Fibroblast of mammary gland (primary cell): ENCODE data around the gene ACKR2.

ENCODE experiments used
- DNase-seq: peaks from one replicate; pipeline ENCODE4 v3.0.0-alpha.2; 2010; ENCODE audit warnings: low read depth
- H3K4me3 ChIP-seq: 2 replicates; pipeline ENCODE4 v1.5.1; 2011; ENCODE audit warnings: low read depth, mild to moderate bottlenecking, low read length, moderate library complexity; ENCODE audit not compliant: control insufficient read depth
- TF ChIP-seq, protein P1 (sequence below): conservative IDR thresholded peaks from 2 replicates; pipeline ENCODE4 v1.5.1; 2011; ENCODE audit warnings: low read depth, low read length, inconsistent platforms; ENCODE audit not compliant: control insufficient read depth, insufficient read depth

ACKR2 gene

GRCh38 chr3:42905740-42906069 lies 96.5 kb downstream of the ACKR2 start:
- TF ChIP-seq, protein P1, sequence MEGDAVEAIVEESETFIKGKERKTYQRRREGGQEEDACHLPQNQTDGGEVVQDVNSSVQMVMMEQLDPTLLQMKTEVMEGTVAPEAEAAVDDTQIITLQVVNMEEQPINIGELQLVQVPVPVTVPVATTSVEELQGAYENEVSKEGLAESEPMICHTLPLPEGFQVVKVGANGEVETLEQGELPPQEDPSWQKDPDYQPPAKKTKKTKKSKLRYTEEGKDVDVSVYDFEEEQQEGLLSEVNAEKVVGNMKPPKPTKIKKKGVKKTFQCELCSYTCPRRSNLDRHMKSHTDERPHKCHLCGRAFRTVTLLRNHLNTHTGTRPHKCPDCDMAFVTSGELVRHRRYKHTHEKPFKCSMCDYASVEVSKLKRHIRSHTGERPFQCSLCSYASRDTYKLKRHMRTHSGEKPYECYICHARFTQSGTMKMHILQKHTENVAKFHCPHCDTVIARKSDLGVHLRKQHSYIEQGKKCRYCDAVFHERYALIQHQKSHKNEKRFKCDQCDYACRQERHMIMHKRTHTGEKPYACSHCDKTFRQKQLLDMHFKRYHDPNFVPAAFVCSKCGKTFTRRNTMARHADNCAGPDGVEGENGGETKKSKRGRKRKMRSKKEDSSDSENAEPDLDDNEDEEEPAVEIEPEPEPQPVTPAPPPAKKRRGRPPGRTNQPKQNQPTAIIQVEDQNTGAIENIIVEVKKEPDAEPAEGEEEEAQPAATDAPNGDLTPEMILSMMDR = no peak
- peak overlapping the region; percentile 40 for H3K4me3 ChIP-seq
- no peak for DNase-seq

GRCh38 chr3:42906070-42906847 lies 97.0 kb downstream of the ACKR2 start, which contains the start of gene ZNF662:
Gene ZNF662, plus strand, starts transcription at chr3:42906142. Its CDS starts 1,973 bp downstream, at chr3:42908115.
- DNase-seq = peak; percentile 26
- TF ChIP-seq, protein P1 = no peak
- H3K4me3 ChIP-seq = peak within 1 kb of the TSS; percentile 40

- H3K4me3 ChIP-seq = peak overlapping the region; percentile 40
- no peak for DNase-seq
- TF ChIP-seq, protein P1 = no peak
These were observed 97.6 kb downstream of the ACKR2 start for GRCh38 chr3:42906848-42907183.

GRCh38 chr3:42908675-42909074 lies 99.4 kb downstream of the ACKR2 start:
- H3K4me3 ChIP-seq = no peak overlapping the region
- DNase-seq = no peak
- TF ChIP-seq, protein P1 = no peak

DNA sequence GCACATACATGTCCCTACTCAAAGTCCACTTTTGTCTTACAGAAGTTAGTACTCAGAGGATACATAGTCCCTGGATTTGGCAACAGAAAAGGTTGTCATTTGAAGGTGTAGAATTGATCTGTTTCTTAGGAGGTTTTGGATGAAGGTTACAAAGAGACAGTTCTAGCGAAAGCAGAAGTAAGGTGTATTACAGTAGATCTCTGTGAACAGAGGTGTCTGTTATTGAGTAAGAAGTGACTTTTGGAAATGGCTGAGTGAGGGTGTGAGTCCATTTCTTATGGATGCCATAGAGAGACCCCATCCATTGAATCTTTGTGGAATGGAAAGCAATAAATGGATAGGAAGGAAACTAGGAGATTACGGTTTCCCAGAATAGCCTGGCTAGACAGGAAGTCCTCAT lies 102.3 kb downstream of the ACKR2 start:
- no peak overlapping the region for H3K4me3 ChIP-seq
- DNase-seq = no peak
- TF ChIP-seq, protein P1 = no peak

DNA sequence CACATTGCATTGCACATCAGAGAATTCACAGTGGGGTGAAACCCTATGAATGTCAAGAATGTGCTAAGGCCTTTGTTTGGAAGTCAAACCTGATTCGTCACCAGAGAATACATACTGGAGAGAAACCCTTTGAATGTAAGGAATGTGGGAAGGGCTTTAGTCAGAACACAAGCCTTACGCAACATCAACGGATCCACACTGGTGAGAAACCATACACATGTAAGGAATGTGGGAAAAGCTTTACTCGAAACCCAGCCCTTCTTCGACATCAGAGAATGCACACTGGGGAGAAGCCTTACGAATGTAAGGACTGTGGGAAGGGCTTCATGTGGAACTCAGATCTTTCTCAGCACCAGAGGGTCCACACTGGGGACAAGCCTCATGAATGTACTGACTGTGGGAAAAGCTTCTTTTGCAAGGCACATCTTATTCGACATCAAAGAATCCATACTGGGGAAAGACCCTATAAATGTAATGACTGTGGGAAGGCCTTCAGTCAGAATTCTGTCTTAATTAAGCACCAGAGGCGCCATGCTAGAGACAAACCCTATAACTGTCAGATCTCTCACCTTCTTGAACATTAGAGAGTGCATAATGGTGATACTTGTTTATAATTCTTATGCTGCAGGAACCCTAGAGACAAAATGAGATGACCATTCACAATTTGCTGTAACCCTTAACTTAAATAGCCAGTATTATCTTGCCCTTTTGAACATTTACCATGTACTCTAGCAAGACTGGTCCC lies 105.7 kb downstream of the ACKR2 start:
- TF ChIP-seq, protein P1 = no peak
- H3K4me3 ChIP-seq = no peak overlapping the region
- DNase-seq = no peak
